ENCODE results near the gene USP31.

- TF ChIP-seq POLR2A (IDR thresholded peaks at IDR 0.05; ENCODE audit: control extremely low read depth in 1 of 2, low read depth in 2 of 2, low read length in 2 of 2) (no peak), SIN3A (conservative IDR thresholded peaks at IDR 0.05 in 1 of 2, IDR thresholded peaks at IDR 0.05 in 1 of 2; ENCODE audit: low read depth in 1 of 2, low read length in 2 of 2) (no peak), ZNF274 (IDR thresholded peaks at IDR 0.05; ENCODE audit: borderline replicate concordance, extremely low read depth, low read length) (no peak), CTCF (IDR thresholded peaks at IDR 0.05; ENCODE audit: control extremely low read depth in 1 of 3, insufficient read depth in 1 of 3, low read depth in 1 of 3, low read length in 3 of 3) (no peak), ASH2L (IDR thresholded peaks at IDR 0.05; ENCODE audit: low read length) (no peak), RNF2 (IDR thresholded peaks at IDR 0.05; ENCODE audit: borderline replicate concordance, low read depth, low read length, missing control alignments, poor library complexity, severe bottlenecking) (no peak), HDAC2 (IDR thresholded peaks at IDR 0.05; ENCODE audit: borderline replicate concordance in 1 of 2, low read depth in 2 of 2, low read length in 2 of 2) (no peak), TEAD4 (IDR thresholded peaks at IDR 0.05; ENCODE audit: low read depth, low read length) (no peak), CBX5 (IDR thresholded peaks at IDR 0.05; ENCODE audit: low read depth, low read length) (no peak), SRF (IDR thresholded peaks at IDR 0.05; ENCODE audit: low read depth, low read length) (no peak), RAD21 (IDR thresholded peaks at IDR 0.05 in 1 of 2, conservative IDR thresholded peaks at IDR 0.05 in 1 of 2; ENCODE audit: low read depth in 2 of 2, low read length in 2 of 2) (no peak), EZH2 (IDR thresholded peaks at IDR 0.05; ENCODE audit: low read depth, low read length, severe bottlenecking) (no peak), EP300 (IDR thresholded peaks at IDR 0.05; ENCODE audit: borderline replicate concordance in 1 of 2, low read depth in 2 of 2, low read length in 2 of 2) (no peak)
These were observed 7.1 kb downstream of the USP31 start for GRCh38 chr16:23141959-23142740.
